ENCODE results near the gene QKI.

GRCh38 chr6:163392533-163392932 is 22.0 kb upstream of the QKI start:
- no peak for TF ChIP-seq POLR2A (IDR thresholded peaks at IDR 0.05)
- TF ChIP-seq, protein P1, sequence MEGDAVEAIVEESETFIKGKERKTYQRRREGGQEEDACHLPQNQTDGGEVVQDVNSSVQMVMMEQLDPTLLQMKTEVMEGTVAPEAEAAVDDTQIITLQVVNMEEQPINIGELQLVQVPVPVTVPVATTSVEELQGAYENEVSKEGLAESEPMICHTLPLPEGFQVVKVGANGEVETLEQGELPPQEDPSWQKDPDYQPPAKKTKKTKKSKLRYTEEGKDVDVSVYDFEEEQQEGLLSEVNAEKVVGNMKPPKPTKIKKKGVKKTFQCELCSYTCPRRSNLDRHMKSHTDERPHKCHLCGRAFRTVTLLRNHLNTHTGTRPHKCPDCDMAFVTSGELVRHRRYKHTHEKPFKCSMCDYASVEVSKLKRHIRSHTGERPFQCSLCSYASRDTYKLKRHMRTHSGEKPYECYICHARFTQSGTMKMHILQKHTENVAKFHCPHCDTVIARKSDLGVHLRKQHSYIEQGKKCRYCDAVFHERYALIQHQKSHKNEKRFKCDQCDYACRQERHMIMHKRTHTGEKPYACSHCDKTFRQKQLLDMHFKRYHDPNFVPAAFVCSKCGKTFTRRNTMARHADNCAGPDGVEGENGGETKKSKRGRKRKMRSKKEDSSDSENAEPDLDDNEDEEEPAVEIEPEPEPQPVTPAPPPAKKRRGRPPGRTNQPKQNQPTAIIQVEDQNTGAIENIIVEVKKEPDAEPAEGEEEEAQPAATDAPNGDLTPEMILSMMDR (IDR thresholded peaks at IDR 0.05), result no peak

All from right lobe of liver (tissue), 4 donors.